HG02885 (cell line): ENCODE data around the gene SEC16A.
A peak's percentile ranks its signal among the peaks of the same experiment; 100 is the strongest.

Experiments used
- ATAC-seq: cut with Tn5 transposase; IDR thresholded peaks from one replicate; pipeline ENCODE4 v1.9.1; 2021; ENCODE audit warnings: mild to moderate bottlenecking; ENCODE audit not compliant: unreplicated experiment, poor library complexity

The SEC16A gene

DNA sequence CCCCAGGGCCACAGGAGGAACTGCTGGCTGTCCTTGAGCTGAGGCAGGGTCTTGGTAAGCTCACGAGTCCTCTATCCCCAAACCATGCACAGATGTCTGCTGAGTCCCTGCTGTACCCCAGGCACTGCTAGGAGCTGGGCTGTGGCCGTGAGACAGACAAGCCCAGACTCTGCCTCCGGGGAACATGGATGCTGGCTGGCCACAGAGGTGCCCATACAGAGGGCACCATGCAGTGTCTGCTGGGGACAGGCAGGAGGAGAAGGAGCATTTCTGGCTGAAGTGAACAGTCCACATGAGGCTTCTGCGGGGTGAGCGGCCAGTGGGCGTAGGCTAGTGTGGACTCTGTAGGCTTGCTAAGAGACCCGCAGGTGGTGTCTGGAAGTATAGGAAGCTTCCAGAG lies 4.8 kb upstream of the SEC16A start:
- ATAC-seq: no peak

DNA sequence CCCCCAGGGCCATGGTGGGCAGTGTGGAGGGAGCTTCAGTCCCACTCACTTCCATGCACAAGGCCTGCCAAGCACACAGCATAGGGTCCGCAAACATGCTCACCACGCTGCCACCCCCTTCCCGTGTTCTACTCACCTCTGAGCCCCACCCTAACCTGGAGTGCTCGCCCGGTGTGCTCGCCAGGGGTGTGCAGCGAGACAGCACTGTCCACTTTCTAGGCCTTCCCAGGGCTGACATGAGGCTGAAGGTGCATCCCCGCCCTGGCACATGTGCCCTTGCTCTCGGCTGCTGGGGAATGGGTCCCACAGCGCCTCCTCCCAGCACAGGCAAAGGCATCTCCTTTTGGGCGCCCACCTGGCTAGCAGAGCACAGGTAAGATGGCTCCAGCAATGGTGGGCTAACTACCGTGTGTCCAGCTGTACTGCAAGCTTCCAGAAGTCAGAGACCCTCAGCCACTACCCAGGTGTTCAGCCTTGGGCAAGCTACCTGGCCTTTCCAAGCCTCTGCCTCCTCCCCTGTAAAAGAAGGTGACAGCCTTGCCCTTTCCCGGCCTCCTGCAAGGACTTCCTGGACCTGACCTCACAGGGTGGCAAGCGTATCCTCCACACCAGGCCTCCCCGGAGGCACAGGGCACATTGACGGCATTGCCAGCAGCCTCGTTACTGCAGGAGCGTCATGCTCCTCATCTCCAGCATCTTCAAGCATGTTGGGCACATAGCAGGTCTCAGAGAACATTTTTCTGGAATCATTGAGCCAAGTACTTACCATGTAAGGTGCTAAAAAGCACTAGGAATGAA lies 4.2 kb upstream of the SEC16A start:
- no peak for ATAC-seq

DNA sequence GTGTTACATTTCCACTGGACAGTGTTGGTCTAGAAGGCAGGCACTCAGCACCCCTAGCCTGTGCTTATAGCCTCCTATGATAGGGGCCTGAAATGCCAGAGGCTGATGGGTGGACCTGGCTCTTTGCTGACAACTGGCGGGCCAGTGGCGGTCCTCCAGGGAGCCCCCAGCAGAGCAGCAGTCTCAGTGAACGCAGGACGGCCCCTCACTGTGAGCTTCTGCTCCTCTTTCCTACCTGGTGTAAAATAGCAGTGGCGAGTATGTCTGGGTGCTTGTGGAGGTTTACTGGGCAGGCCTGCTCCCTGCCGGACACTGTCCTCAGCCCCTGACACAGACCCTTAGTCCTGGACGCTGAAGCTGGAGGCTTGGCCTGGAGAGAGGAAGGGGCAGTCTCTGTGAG lies 3.3 kb upstream of the SEC16A start:
- ATAC-seq: no peak

DNA sequence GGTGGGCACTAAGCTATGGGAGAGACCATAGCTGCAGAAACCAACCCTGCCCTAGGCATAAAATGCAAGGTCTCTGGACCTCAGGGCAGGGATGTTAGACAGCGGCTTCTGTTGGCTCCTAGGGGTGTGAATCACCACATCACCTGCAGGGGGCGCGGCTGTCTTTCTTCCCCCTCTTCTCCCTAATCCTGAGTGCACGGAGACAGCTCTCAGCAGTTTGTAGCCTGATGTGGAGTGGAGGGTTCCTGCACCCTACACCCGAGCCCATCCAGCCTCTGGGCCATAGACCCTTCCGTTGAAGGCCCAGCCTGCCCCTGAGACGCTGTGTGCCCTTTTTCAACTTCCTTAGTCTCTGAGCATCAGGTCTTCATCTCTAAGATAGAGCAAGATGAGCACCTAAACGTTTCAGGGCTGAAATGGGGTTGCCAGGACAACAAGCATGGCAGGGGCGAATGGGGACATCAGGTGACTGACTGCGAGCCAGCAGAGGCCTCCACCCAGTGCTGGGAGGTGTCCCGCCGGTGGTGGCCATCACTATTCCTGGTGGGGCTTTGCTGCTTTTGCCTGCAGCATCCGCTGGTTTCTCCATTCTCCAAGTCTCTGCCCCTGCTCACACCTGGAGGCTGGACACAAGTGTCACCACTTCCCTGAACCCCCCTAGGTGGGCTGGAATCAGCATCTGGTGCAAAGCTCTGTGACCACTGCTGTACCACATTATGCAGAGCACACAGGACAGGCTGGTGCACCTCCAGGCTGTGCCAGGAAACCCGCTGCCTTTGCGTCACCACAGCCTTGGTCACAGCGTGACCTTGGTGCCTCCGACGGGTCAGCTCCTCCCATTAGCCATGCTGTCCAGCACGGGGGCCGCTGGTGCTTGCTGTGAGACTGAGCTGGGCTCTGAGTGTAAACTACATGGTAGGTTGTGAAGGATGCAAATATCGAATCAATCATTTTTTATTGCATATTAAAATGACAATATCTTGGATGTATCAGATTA lies 2.5 kb upstream of the SEC16A start:
- ATAC-seq: no peak

DNA sequence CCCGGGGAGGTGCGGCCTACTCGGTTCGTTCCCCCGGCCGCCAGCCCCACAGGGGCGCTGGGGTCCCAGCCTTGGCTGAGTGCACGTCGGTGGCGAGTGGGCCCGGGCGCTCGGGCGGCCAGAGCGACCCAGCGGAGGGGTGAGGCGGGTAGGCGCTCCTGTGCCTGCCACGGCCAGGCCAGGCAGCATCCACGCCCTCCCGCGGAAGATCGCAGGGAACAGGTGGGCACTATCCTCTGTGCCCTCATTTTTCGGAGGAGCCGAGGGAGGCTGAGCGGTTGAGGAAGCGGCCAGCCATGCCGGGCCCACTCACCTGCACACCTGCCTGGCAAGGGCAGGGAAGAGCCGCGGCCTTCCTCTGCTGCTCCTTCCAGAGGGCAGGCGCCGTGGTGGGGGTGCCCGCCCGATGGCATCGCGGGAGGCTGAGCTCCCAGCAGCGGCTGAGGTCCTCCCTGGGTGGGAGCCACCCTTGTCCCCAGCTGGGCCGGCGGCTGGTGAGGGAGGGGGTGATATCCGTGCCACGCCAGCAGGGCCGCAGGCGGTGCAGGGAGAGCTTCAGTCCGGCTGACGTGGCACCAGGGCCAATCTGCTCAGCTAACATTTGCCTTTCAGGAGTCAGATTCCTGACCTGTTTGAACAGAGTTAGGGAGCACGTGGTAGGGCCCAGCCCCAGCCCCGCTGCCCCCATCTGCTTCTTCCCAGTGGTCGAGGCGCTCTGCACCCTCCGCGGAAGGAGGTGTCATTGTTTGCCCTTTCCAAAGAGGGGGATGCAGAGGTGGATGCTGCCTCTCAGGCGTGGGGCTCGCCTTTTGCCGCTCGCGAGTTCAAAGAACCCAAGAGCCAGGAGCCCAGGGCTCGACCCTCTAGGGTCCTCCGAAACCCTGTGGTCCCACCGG lies 1.6 kb upstream of the SEC16A start:
- no peak for ATAC-seq

DNA sequence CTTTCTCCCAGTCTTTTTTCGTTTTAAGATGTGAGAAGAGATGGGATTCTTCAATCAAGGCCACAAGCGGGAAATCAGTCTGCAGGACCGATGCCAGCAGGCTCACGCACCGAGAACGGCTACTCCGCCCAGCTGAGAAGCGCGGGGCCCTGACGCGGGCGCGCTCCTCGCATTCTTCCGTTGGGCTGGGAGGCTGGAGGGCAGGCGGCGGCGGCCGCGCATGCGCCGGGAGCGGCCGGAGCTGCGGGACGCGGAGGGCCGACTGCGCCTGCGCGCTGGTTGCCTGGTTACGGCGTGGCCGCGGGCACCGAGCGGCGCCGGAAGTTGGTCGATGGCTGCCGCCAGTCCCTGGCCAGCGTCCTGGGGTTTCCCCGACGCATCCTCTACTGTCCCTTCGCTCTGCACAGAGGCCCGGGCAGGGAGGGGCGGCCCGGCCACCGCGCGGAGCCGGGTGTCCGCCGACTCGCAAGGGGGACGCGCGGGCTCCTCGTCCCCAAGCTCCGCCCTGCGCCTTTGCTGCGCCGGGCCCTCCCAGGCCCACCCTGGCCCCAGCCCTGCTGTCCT lies 831 bp upstream of the SEC16A start:
- peak; percentile 70 for ATAC-seq

DNA sequence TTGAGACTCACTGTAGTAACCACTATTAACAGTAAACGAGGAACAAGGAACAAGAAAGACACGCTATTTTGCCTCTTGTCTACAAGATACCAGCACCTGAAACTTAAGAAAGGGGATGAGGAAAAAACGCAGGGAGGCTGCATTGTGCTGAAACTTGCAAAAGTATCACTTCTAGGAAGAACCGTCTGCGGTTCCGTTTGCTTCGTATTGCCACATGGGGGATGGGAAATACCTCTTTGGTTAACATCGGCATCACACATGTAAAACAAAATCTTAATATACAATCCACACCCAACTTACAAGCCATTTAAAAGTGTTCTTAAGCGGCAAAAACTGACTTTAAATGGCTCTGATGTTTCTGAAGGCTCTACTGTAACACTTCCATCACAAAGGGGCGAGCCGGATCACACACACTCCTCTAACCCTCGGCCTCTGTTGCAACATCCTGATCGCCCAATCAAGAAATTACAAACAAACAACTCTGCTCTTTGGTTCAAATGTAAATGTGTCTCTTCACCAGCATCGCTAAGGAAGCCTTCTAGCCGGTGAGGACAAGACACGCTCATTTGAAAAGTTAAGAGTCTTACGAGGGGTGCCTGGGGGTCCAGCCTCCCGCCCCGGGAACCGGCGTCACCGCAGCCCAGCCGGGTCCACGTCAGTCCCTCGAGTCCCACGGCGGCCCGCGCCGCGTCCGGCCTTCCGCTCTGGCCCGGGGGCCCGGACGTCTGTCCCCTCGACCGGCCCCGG lies 621 bp downstream of the SEC16A start:
- ATAC-seq: no peak

DNA sequence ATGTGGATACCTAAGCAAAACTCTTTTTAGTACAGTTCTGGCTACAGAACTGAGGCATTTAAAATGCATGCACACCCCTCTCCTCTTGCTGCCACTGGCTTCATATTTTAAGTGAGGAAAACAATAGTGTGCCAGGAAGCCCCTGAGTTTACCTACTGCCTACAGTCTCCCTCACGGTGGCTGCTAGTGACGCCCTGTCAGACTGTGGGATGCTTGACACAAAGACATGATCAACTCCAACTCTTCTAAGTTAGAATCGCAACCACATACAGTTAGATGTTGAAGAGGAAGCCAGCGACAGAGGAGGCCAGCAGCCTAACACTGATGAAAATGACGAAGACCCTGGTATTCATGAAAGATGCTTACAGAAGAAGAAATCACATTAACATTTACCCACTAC lies 1.3 kb downstream of the SEC16A start:
- no peak for ATAC-seq

DNA sequence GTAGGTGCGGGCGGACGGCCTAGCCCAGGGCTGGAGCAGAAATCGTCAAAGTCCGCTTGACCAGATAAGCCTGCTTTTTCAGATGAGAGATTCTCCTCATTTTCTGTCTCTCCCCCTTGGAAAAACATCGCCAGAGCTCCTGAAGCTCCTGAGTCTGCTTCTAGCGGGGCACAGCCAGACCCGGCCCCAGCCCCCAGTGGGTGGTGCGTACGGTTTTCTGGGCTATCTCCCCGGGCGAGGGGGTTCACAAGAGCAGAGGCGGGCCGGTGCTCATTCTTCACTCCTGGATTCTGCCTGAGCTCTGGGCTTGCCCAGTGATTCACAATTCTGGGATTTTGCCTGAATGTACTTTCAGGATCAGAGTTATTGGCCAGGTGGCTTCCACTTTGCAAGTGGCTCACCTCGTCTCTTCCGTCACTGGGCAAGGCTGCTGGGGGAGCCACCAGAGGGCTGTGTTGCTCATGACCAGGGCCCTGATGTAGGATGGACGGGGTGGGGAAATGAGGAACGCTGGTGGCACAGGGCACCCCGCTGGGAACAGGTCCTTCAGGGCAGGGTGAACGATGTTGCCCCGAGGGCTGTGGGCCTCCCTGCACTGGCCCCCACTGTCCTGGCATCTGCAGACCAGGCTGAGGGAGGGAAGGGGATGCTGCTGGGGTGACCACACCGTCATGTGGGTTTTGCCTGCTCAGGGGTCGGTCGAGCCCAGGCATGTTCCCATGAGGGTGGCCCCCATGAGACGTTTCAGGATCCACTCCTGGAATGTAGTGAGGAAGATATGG lies 6.3 kb downstream of the SEC16A start:
- no peak for ATAC-seq

DNA sequence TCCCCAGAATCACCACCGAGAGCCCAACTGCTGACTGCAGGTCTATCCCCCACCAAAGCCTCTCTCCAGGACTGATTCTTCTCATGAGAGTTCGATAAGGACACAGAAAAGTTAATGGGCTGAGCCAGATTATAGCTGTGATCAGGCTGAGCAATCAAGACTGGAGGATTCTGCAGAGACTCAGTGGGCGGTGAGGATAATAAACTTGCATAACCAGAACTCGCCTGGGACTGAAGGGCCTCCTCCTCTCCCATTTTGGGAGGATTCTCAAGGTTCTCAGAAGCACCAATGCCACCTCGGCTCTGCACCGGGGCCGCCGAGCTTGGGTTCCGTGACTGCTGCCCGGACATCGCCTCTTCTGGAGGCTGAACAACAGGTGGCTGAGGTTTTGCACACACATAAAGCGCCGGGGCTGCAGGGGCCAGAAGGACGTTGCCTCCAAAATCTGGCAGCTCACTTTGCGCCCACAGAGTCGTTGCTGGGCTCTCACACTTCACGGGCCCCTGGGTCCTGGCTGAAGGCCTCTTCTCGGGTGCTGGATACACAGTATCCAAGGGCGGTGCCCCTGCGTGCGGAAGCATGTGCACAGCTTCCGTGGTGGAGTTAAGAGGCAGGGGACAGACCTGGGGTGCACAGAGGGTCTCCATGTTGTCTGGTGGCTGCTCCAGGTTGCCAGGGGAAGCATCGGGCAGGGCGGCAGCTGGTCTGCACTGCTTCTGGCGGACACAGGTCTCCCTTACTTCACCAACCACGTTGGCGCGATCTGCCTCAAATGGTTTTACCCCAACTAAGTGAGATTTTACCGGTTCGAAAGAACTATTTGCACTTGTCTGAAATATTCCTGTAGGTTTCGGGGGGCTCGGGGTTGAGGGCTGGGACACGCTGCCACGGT lies 7.6 kb downstream of the SEC16A start:
- no peak for ATAC-seq

DNA sequence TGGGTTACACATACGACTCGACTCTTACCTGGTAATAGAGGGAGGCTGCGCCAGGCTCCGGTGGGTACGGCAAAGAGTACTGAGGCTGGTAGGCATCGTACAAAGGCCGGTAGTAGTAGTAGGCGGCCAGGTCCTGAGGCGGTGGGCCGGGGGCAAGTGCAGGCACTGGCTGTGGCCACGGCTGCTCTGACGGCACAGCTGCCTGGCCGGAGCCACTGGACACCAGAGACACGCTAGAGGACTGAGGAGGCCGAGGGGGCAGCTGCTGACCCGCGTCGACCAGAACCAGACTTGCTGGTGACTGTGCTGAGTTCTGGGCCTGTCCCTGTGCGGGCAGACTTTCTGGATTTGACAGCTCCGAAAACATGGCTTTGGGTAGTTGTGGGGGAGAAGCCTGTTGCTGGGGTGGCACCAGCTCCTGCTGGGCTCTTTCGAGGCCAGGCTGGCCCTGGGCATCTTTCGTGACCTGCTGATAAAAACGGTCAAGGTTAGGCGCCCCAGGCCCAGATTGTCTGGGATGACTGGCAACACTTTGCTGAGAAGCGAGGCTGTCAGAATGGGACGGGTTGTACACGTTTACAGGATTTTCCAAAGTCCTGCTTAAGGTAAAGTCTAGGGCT lies 8.7 kb downstream of the SEC16A start:
- no peak for ATAC-seq

DNA sequence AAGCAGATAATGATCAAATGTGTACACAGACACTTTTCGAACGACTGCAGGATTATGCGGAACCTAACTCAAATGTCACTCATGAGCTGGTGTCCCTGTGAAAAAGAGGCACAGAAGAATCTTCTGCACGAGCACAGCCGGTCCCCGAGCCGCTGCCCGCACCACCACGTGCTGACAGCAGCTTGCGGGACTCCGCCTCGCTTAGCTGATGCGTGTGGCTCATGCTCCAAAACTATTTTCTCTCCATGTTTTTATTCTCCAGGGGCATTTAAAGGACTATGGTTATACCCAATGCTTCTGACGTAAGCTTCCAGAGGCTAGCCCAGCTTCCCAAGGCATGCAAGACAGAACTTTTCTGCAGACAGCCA lies 9.5 kb downstream of the SEC16A start:
- no peak for ATAC-seq

DNA sequence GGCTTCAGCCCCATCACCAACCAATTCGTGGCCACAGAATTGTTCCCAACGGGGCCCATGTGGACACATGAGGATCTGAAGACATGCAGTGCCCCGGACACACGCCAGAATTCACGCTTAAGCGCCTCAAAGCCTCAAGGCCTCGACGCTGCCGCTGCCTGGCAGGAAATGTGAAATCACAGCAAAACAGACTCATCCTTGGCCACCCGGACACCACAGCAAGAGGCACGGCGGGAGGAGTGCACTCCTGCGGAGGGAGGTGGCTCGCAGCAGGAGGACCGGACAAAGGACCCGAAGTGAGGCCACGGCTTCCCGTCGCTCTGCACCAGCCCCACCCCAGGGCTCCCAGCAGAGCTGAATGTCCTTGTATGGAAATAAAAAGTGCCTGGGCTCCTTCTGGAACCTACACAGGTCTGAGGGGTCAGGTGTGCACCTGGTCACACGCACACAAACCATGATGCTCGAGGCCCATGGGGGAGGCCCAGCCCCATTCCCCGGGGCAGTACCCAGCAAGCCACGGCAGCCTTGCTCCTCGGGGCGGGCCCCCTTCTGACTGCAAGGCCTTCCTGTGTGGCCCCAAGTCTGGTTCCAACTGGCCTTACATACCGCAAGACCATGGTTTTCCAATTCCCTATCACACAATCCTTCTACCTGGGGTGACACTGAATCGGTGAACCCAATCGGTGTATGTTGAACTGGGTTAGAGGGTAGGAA lies 10.0 kb downstream of the SEC16A start:
- ATAC-seq: no peak

DNA sequence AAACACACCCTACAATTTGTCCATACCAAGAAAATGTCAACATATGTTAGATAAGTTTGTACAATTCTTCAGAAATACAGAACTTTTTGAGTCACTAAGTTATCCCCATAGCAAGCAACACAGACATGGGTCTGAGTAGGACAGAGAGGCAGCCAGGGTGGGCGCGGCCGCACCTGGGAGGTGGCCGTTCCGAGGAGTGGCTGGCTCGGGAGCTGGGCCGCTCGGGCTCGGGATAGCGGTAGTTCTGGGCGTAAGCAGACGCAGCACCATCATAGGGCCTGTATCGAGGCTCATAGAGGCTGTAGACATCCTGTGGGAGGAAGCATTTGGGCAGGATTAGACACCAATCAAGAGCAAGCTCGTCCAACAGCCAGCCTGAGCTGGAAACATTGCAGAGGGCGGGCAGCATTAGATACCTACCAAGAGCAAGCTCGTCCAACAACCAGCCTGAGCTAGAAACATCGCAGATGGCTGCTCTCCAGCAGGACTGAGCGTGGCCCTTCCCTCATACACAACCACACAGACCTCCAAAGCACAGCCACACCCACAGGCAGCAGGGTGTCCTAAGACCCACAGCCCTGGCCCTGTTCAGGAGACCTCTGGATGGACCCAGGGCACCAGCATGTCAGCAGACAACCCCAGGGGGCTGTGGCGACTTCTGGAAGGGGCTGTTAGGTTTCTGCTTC lies 10.9 kb downstream of the SEC16A start:
- no peak for ATAC-seq

DNA sequence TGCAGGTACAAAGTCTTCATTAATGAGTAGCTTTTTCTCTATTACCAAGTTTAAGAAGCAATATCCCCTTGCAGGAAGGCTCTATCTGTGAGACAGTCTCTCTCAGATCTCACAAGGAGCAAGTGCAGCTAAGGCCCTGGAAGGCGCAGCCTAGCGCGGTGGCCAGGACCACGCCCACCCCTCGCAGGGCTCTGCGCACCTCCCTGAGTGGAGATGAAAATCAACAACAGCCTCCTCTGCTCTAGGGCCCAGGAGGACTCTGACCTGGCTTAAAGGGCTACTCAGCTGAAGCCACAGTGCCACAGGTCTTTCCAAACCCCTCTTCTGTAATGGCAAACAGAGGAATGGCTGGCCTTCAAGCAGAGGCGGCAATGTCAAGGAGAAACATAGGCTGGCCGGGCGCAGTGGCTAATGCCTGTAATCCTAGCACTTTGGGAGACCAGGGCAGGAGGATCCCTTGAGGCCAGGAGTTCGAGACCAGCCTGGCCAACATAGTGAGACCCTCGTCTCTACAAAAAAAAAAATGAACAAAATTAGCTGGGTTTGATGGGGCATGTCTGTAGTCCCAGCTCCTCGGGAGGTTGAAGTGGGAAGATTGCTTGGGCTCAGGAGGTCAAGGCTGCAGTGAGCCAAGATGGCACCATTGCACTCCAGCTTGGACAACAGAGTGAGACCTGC lies 11.9 kb downstream of the SEC16A start:
- no peak for ATAC-seq

DNA sequence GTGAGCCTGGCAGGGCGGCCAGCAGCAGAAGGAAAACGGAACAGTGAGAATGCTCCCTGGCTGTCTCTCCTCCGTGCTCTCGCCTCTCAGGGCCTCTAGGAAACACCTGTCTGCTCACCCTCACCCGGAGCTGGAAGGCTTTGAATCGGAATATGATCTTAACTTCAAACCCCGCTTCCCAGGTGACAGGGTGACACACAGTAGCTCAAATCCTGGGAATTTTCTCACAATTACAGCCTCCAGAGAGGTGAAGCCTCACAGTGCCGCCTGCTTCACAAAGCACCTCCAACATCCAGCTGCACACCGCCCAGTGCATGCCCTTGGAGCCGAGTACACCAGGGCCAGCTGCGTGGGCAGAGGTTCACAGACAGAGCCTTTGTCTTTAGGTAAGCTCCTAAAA lies 12.5 kb downstream of the SEC16A start:
- no peak for ATAC-seq
